WTC11 (cell line): ENCODE results near the gene MOV10. TPM values are rescaled to one million over a fixed set of nuclear protein-coding genes. Genes with fewer than 3 reads are reported as not detected.

Experiments used
- ATAC-seq: fragments of 200-7000 bp; cut with Tn5 transposase; 2 replicates; pipeline ENCODE4 v1.10.0; 2021; ENCODE audit warnings: mild to moderate bottlenecking, moderate library complexity
- CTCF ChIA-PET: fragments of 300-600 bp; sonication (Branson Sonifier 250); formaldehyde crosslinking; loops from one replicate; lab custom pipeline; 2021; ENCODE audit warnings: antibody characterized with exemption; lab: Charles Lee
- POLR2A ChIA-PET: fragments of 350-600 bp; sonication (Branson Sonifier 250); formaldehyde crosslinking; loops from one replicate; lab custom pipeline; 2021; ENCODE audit warnings: antibody characterized with exemption; lab: Charles Lee
- DNase-seq: peaks from one replicate; pipeline ENCODE4 v3.0.0; 2021; ENCODE audit warnings: low spot score
- H3K27ac Mint-ChIP-seq: 2 replicates; pipeline ENCODE4 v1.8.0; 2021; ENCODE audit warnings: mixed read lengths
- H3K27me3 Mint-ChIP-seq: 2 replicates; pipeline ENCODE4 v1.8.0; 2021; ENCODE audit warnings: low read depth, mild to moderate bottlenecking, moderate library complexity, mixed read lengths
- H3K36me3 Mint-ChIP-seq: 2 replicates; pipeline ENCODE4 v1.8.0; 2021; ENCODE audit warnings: mixed read lengths
- H3K4me1 Mint-ChIP-seq: 2 replicates; pipeline ENCODE4 v1.8.0; 2022; ENCODE audit warnings: mixed read lengths
- H3K4me3 Mint-ChIP-seq: 2 replicates; pipeline ENCODE4 v1.8.0; 2021; ENCODE audit warnings: mild to moderate bottlenecking, moderate library complexity, mixed read lengths
- H3K9me3 Mint-ChIP-seq: 2 replicates; pipeline ENCODE4 v1.8.0; 2021; ENCODE audit warnings: mixed read lengths
- AFF4 ChIP-seq: sonication (generic); formaldehyde crosslinking; IDR thresholded peaks from 2 replicates; pipeline ENCODE4 v1.8.1; 2023; ENCODE audit warnings: mild to moderate bottlenecking, missing genetic modification reagents, borderline replicate concordance
- CBFB ChIP-seq: sonication (generic); formaldehyde crosslinking; IDR thresholded peaks from 2 replicates; pipeline ENCODE4 v1.8.1; 2022; ENCODE audit warnings: mild to moderate bottlenecking, low read depth, missing genetic modification reagents
- ELF4 ChIP-seq: sonication (generic); formaldehyde crosslinking; IDR thresholded peaks from 2 replicates; pipeline ENCODE4 v1.8.1; 2022; ENCODE audit warnings: low read depth, mild to moderate bottlenecking, moderate library complexity, missing genetic modification reagents
- EMX1 ChIP-seq: fragments of 250-450 bp; sonication (Bioruptor Pico); IDR thresholded peaks from 2 replicates; pipeline ENCODE4 v1.8.0; 2021; ENCODE audit warnings: mild to moderate bottlenecking
- FOXK1 ChIP-seq: sonication (generic); formaldehyde crosslinking; IDR thresholded peaks from 2 replicates; pipeline ENCODE4 v1.8.0; 2022; ENCODE audit warnings: mild to moderate bottlenecking, moderate library complexity, missing genetic modification reagents
- MAX ChIP-seq: sonication (generic); formaldehyde crosslinking; IDR thresholded peaks from 2 replicates; pipeline ENCODE4 v1.8.0; 2022; ENCODE audit warnings: mild to moderate bottlenecking, missing genetic modification reagents
- NR3C1 ChIP-seq: sonication (generic); formaldehyde crosslinking; conservative IDR thresholded peaks from 2 replicates; pipeline ENCODE4 v1.8.1; 2023; ENCODE audit warnings: low read depth, mild to moderate bottlenecking, missing genetic modification reagents
- OVOL2 ChIP-seq: fragments of 250-450 bp; sonication (Bioruptor Pico); IDR thresholded peaks from 2 replicates; pipeline ENCODE4 v1.9.0; 2021; ENCODE audit warnings: mild to moderate bottlenecking, borderline replicate concordance
- PRDM15 ChIP-seq: sonication (generic); formaldehyde crosslinking; IDR thresholded peaks from 2 replicates; pipeline ENCODE4 v1.8.0; 2022; ENCODE audit warnings: missing genetic modification reagents
- SMAD3 ChIP-seq: sonication (generic); formaldehyde crosslinking; IDR thresholded peaks from 2 replicates; pipeline ENCODE4 v1.8.0; 2022; ENCODE audit warnings: missing genetic modification reagents, mild to moderate bottlenecking, borderline replicate concordance
- USF1 ChIP-seq: sonication (generic); formaldehyde crosslinking; IDR thresholded peaks from 2 replicates; pipeline ENCODE4 v1.8.0; 2022; ENCODE audit warnings: mild to moderate bottlenecking, missing genetic modification reagents
- ZMAT4 ChIP-seq: fragments of 250-450 bp; sonication (Bioruptor Pico); IDR thresholded peaks from 2 replicates; pipeline ENCODE4 v1.9.0; 2021; ENCODE audit warnings: mild to moderate bottlenecking
- ZNF512 ChIP-seq: sonication (generic); formaldehyde crosslinking; IDR thresholded peaks from 2 replicates; pipeline ENCODE4 v1.8.1; 2022; ENCODE audit warnings: missing genetic modification reagents, borderline replicate concordance
- ZNF532 ChIP-seq: fragments of 250-450 bp; sonication (Bioruptor Pico); IDR thresholded peaks from 2 replicates; pipeline ENCODE4 v1.9.0; 2021; ENCODE audit warnings: mild to moderate bottlenecking, borderline replicate concordance
- total RNA-seq: library from RNA; stranded (reverse); gene quantifications from 3 replicates; pipeline ENCODE4 v1.2.3, GENCODE V29; 2021

MOV10 gene
- total RNA-seq, 1 experiment from 2014 or later: 80.7 TPM

GRCh38 chr1:112713466-112714312 is 39.2 kb downstream of the MOV10 start:
- DNase-seq: no peak
- H3K36me3 Mint-ChIP-seq: peaks cover 4% of the 10 kb centered on the region
- H3K27ac Mint-ChIP-seq: no peak overlapping the region
- ATAC-seq: no peak
- TF ChIP-seq MAX (CRISPR knock-in tag): no peak
- POLR2A ChIA-PET: interaction anchor here (0.9 to 1.9 kb wide), 2 partner anchors 9 to 1046 kb away, joined by 3 to 10 read pairs; partner anchors contain the start of gene PHTF1
- peaks cover 50% of the 10 kb centered on the region for H3K4me1 Mint-ChIP-seq
- H3K4me3 Mint-ChIP-seq: peak overlapping the region; percentile 78
- CTCF ChIA-PET: interaction anchor here (0.7 to 12.5 kb wide), 5 partner anchors 16 to 359 kb away, joined by 3 to 373 read pairs (median 41); partner anchors contain the start of genes LRIG2 and MOV10
- peaks cover 28% of the 10 kb centered on the region for H3K27me3 Mint-ChIP-seq
- H3K9me3 Mint-ChIP-seq: no peaks in the 10 kb centered on the region

- no peak for DNase-seq
- no peaks in the 10 kb centered on the region for H3K9me3 Mint-ChIP-seq
- peaks cover 35% of the 10 kb centered on the region for H3K27me3 Mint-ChIP-seq
- H3K36me3 Mint-ChIP-seq: no peaks in the 10 kb centered on the region; the same call in none of the 2 replicates
- H3K4me1 Mint-ChIP-seq: peaks cover 50% of the 10 kb centered on the region
- CTCF ChIA-PET: interaction anchor here (0.5 to 12.5 kb wide), 37 partner anchors 8 to 964 kb away, joined by 3 to 373 read pairs (median 5); partner anchors contain the start of genes CTTNBP2NL, LRIG2, MOV10 and ST7L
- POLR2A ChIA-PET: interaction anchor here (0.6 to 1.9 kb wide), 6 partner anchors 10 to 1045 kb away, joined by 3 to 10 read pairs (median 4); partner anchors contain the start of genes CTTNBP2NL, MOV10 and PHTF1
- H3K4me3 Mint-ChIP-seq: peak overlapping the region; percentile 78
- H3K27ac Mint-ChIP-seq: no peak overlapping the region
- no peak for ATAC-seq
- no peak for TF ChIP-seq OVOL2 (CRISPR knock-in tag)
- no peak for TF ChIP-seq ELF4 (CRISPR knock-in tag)
- no peak for TF ChIP-seq PRDM15 (CRISPR knock-in tag)
- TF ChIP-seq ZMAT4 (CRISPR knock-in tag): no peak
- no peak for TF ChIP-seq ZNF532 (CRISPR knock-in tag)
- TF ChIP-seq FOXK1: no peak
- TF ChIP-seq AFF4 (CRISPR knock-in tag): no peak
- TF ChIP-seq ZNF512 (CRISPR knock-in tag): no peak
- no peak for TF ChIP-seq NR3C1 (CRISPR knock-in tag)
- no peak for TF ChIP-seq USF1
- no peak for TF ChIP-seq CBFB
- TF ChIP-seq SMAD3 (CRISPR knock-in tag): no peak
- no peak for TF ChIP-seq EMX1
These were observed 40.1 kb downstream of the MOV10 start for GRCh38 chr1:112714313-112715263.
